Fibroblast of lung (primary cell): ENCODE results near the gene RASSF7. TPM values are rescaled to one million over a fixed set of nuclear protein-coding genes. Genes with fewer than 3 reads are reported as not detected.

Experiments
- DNase-seq, 2 donors: peaks; one replicate each; pipeline versions ENCODE4 v3.0.0 to v3.0.0-alpha.2; 2010; ENCODE audit warnings: low read depth in 2 of 2
- H2AFZ ChIP-seq: 2 replicates; pipeline ENCODE4 v1.5.1; 2012; ENCODE audit warnings: low read length, control low read depth, inconsistent platforms
- H3K27ac ChIP-seq: 2 replicates; pipeline ENCODE4 v1.5.1; 2011; ENCODE audit warnings: low read length, control low read depth; ENCODE audit not compliant: insufficient read depth
- H3K27me3 ChIP-seq: 2 replicates; pipeline ENCODE4 v1.5.1; 2011; ENCODE audit warnings: mild to moderate bottlenecking, low read length; ENCODE audit not compliant: control insufficient read depth, insufficient read depth
- H3K36me3 ChIP-seq: 2 replicates; pipeline ENCODE4 v1.5.1; 2011; ENCODE audit warnings: low read length; ENCODE audit not compliant: control insufficient read depth, insufficient read depth
- H3K4me1 ChIP-seq: 2 replicates; pipeline ENCODE4 v1.5.1; 2011; ENCODE audit warnings: low read length; ENCODE audit not compliant: control insufficient read depth, insufficient read depth; ENCODE audit errors: extremely low read depth
- H3K4me2 ChIP-seq: 2 replicates; pipeline ENCODE4 v1.5.1; 2011; ENCODE audit warnings: low read length, control low read depth; ENCODE audit not compliant: insufficient read depth; ENCODE audit errors: extremely low read depth
- H3K4me3 ChIP-seq, 4 experiments: fragments of 200-600 bp in 1 of 4; sonication (generic) in 1 of 4; replicated peaks in 1 of 4; 2 replicates each; pipeline ENCODE4 v1.5.1; 2011 to 2016; ENCODE audit warnings: low read length in 4 of 4, low read depth in 3 of 4, mild to moderate bottlenecking in 3 of 4, control low read depth in 2 of 4, inconsistent platforms in 1 of 4, mixed read lengths in 1 of 4; ENCODE audit not compliant: insufficient read depth in 1 of 4; ENCODE audit errors: control extremely low read depth in 1 of 4
- H3K79me2 ChIP-seq: 2 replicates; pipeline ENCODE4 v1.5.1; 2012; ENCODE audit warnings: mild to moderate bottlenecking, low read length, inconsistent platforms; ENCODE audit not compliant: control insufficient read depth, insufficient read depth
- H3K9ac ChIP-seq: 2 replicates; pipeline ENCODE4 v1.5.1; 2011; ENCODE audit warnings: mild to moderate bottlenecking, low read length, control low read depth; ENCODE audit not compliant: insufficient read depth
- H3K9me3 ChIP-seq: 2 replicates; pipeline ENCODE4 v1.5.1; 2012; ENCODE audit warnings: low read depth, low read length; ENCODE audit not compliant: control insufficient read depth, insufficient read depth
- H4K20me1 ChIP-seq: 2 replicates; pipeline ENCODE4 v1.5.1; 2011; ENCODE audit warnings: low read length; ENCODE audit not compliant: control insufficient read depth, insufficient read depth; ENCODE audit errors: extremely low read depth
- EZH2 ChIP-seq: IDR thresholded peaks from 2 replicates; pipeline ENCODE4 v1.5.1; 2012; ENCODE audit warnings: low read length, control low read depth, mild to moderate bottlenecking; ENCODE audit errors: missing control alignments
- polyA plus RNA-seq, 2 donors: library from polyadenylated mRNA; depleted of rRNA in 1 of 2; stranded (reverse) in 1 of 2; unstranded in 1 of 2; fragments of >200 nt; gene quantifications; 2 replicates each; pipeline ENCODE4 v1.2.1, GENCODE V29; 2011 to 2012; ENCODE audit warnings: missing spikeins in 1 of 2
- total RNA-seq: library from RNA; depleted of rRNA; stranded (reverse); fragments of >200 nt; gene quantifications from 2 replicates; pipeline ENCODE4 v1.2.1, GENCODE V29; 2014
- TF ChIP-seq, protein P1 (sequence below), 2 donors: IDR thresholded peaks in 1 of 2; conservative IDR thresholded peaks in 1 of 2; 1 replicate in 1 of 2; 2 replicates in 1 of 2; pipeline ENCODE4 v1.5.1; 2011 to 2012; ENCODE audit warnings: low read length in 2 of 2, control low read depth in 1 of 2, inconsistent platforms in 1 of 2, low read depth in 1 of 2, mild to moderate bottlenecking in 1 of 2

Gene RASSF7
- total and polyA plus RNA-seq, 2 donors (not counting 1 experiment from before 2014, with no cell fraction given), result 1.6 to 2.8 TPM

DNA sequence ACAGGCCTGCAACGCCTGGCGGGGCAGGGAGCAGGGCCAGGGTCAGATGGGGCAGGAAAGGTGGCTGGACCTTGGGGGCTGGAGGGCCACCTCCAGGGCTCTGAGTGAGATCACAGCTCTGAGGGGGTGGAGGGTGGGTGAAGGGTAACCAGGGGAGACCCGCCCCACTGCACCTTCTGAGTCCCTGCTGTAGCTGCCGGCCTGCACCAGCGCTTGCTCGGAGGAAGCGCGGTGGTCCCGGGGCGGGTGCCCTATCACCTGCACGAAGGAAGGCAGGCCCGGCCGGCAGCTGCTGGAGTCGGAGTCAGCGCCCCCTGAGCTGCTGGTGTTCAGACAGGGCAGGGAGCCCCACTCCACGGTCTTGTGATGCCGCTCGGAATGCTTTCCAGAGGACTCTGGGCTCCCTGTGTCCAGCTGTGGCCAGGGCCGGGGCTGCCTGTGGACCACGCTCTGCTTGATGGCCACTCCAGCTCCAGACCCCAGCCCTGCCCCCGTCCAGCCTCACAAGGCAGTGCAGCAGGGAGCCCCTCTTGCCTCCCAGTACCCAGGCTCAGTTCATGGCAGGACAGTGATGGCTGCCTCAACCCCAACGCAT, 4.0 kb upstream of the RASSF7 start:
- Histone ChIP-seq H3K4me2 (no peak overlapping the region), H3K4me3 (no peak overlapping the region), H3K9ac (no peak overlapping the region), H3K9me3 (no peaks in the 10 kb centered on the region), H3K4me1 (peaks cover 4% of the 10 kb centered on the region), H3K27ac (no peak overlapping the region), H3K79me2 (no peaks in the 10 kb centered on the region), H3K36me3 (no peaks in the 10 kb centered on the region), H3K27me3 (peaks cover 33% of the 10 kb centered on the region), H2AFZ (no peak overlapping the region), H4K20me1 (no peaks in the 10 kb centered on the region)
- TF ChIP-seq, protein P1, sequence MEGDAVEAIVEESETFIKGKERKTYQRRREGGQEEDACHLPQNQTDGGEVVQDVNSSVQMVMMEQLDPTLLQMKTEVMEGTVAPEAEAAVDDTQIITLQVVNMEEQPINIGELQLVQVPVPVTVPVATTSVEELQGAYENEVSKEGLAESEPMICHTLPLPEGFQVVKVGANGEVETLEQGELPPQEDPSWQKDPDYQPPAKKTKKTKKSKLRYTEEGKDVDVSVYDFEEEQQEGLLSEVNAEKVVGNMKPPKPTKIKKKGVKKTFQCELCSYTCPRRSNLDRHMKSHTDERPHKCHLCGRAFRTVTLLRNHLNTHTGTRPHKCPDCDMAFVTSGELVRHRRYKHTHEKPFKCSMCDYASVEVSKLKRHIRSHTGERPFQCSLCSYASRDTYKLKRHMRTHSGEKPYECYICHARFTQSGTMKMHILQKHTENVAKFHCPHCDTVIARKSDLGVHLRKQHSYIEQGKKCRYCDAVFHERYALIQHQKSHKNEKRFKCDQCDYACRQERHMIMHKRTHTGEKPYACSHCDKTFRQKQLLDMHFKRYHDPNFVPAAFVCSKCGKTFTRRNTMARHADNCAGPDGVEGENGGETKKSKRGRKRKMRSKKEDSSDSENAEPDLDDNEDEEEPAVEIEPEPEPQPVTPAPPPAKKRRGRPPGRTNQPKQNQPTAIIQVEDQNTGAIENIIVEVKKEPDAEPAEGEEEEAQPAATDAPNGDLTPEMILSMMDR (conservative IDR thresholded peaks at IDR 0.05 in 1 of 2, IDR thresholded peaks at IDR 0.05 in 1 of 2; ENCODE audit: low read depth in 1 of 2, low read length in 2 of 2), result no peak
- peak; percentile 5 for TF ChIP-seq EZH2
- no peak for DNase-seq

DNA sequence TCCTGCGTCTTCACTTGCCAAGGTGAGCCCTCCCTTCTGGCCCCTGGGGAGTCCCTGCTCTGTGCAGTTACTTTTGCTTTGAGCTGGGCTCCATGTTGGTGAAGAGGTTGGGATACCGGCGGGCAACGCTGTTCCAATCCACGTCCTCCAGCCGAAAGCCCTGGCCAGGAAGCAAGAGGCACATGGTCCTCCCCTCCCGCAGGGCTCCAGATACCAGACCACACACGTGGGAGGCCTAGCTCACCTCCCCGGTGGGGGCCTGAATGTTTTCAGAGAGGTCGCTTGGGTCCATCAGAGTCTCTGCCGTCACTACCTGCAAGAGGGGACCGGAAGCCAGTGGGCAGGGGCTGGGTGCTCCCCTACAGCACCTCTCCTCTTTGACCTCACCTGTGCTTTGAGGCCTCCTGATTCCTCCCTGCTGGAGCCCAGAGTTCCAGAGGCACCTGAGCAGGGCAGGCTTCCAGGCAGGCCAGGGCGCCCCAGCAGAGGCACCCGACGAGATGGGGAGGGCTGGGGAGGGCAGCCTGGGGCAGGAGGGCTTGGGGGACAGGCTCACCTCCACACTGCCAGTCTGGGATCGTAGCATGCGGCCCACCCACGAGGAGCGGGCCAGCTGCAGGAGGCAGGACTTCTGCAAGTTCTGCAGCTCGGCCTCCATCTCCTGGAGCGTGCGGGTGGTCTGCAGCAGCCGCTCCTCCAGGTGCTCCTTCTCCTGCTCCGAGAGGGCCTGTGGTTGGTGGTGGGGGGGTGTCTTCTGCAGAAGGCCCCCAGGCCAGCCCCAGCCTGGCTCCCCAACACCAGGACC, 3.2 kb upstream of the RASSF7 start:
- H3K4me3 ChIP-seq, result no peak overlapping the region
- H3K9ac ChIP-seq, result no peak overlapping the region
- peaks cover 4% of the 10 kb centered on the region for H3K4me1 ChIP-seq
- no peak for DNase-seq
- H3K4me2 ChIP-seq, result no peak overlapping the region
- peaks cover 33% of the 10 kb centered on the region for H3K27me3 ChIP-seq
- H3K9me3 ChIP-seq, result no peaks in the 10 kb centered on the region
- no peaks in the 10 kb centered on the region for H3K79me2 ChIP-seq
- no peak overlapping the region for H2AFZ ChIP-seq
- no peak for TF ChIP-seq EZH2
- TF ChIP-seq, protein P1 (conservative IDR thresholded peaks at IDR 0.05 in 1 of 2, IDR thresholded peaks at IDR 0.05 in 1 of 2; ENCODE audit: low read depth in 1 of 2, low read length in 2 of 2), result no peak
- no peak overlapping the region for H3K27ac ChIP-seq
- H3K36me3 ChIP-seq, result no peaks in the 10 kb centered on the region
- no peaks in the 10 kb centered on the region for H4K20me1 ChIP-seq

DNA sequence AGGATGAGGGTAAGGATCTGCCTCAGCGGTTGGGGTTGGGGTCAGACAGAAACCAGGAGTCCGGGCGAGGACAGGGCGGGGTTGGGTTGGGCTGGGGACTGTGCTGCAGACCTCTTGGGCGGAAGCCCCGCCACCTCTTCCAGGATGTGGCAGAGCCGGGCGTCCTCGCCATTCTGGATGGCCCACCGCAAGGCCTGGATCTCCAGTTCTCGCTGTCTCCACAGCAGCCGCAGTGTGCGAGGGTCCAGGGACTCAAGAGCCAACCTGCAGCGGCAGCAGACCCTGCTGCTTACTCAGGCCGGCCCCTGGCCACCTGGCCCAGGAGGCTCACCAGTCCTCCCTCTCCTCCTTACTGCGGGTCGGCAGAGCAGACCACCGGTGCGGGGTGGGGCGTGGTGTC, 2.3 kb upstream of the RASSF7 start:
- H4K20me1 ChIP-seq, result no peaks in the 10 kb centered on the region
- no peak for DNase-seq

More for the DNA sequence above, 2.3 kb upstream of the RASSF7 start:
- Histone ChIP-seq H3K4me3 (no peak overlapping the region), H2AFZ (no peak overlapping the region), H3K9me3 (no peaks in the 10 kb centered on the region), H3K27me3 (peaks cover 33% of the 10 kb centered on the region), H3K36me3 (no peaks in the 10 kb centered on the region), H3K27ac (no peak overlapping the region), H3K79me2 (no peaks in the 10 kb centered on the region), H3K4me2 (no peak overlapping the region), H3K4me1 (peaks cover 4% of the 10 kb centered on the region), H3K9ac (no peak overlapping the region)
- TF ChIP-seq, protein P1 (conservative IDR thresholded peaks at IDR 0.05 in 1 of 2, IDR thresholded peaks at IDR 0.05 in 1 of 2; ENCODE audit: low read depth in 1 of 2, low read length in 2 of 2), result no peak
- TF ChIP-seq EZH2, result no peak
